K562 (cell line): Measurements from ENCODE around the gene BDH1. TPM values are rescaled to one million over a fixed set of nuclear protein-coding genes. Genes with fewer than 3 reads are reported as not detected.

Source experiments
- CREM ChIP-seq: IDR thresholded peaks from 2 replicates; pipeline ENCODE4 v1.6.1; 2014; ENCODE audit warnings: antibody characterized with exemption, low read depth
- LARP7 ChIP-seq: fragments of 450-650 bp; IDR thresholded peaks from 2 replicates; pipeline ENCODE4 v1.6.1; 2016
- LCOR ChIP-seq: sonication (generic); formaldehyde crosslinking; IDR thresholded peaks from 2 replicates; pipeline ENCODE4 v1.8.0; 2022; ENCODE audit warnings: mild to moderate bottlenecking, missing genetic modification reagents
- MITF ChIP-seq: IDR thresholded peaks from 2 replicates; pipeline ENCODE4 v1.6.1; 2014; ENCODE audit warnings: antibody characterized with exemption
- SMAD4 ChIP-seq: fragments of 250-450 bp; sonication (Bioruptor Pico); conservative IDR thresholded peaks from 2 replicates; pipeline ENCODE4 v1.8.0; 2021; ENCODE audit warnings: inconsistent platforms, mild to moderate bottlenecking, moderate library complexity
- STAG1 ChIP-seq: sonication (generic); formaldehyde crosslinking; IDR thresholded peaks from 2 replicates; pipeline ENCODE4 v1.5.0; 2020; ENCODE audit warnings: missing genetic modification reagents, borderline replicate concordance
- TAL1 ChIP-seq: fragments of 450-650 bp; IDR thresholded peaks from 2 replicates; pipeline ENCODE4 v1.6.1; 2016; ENCODE audit warnings: mild to moderate bottlenecking
- TFAP4 ChIP-seq: sonication (generic); formaldehyde crosslinking; IDR thresholded peaks from 2 replicates; pipeline ENCODE4 v1.8.0; 2022; ENCODE audit warnings: missing genetic modification reagents, mild to moderate bottlenecking, moderate library complexity, borderline replicate concordance
- ZFP30 ChIP-seq: fragments of 250-450 bp; sonication (Bioruptor Pico); IDR thresholded peaks from 2 replicates; pipeline ENCODE4 v1.8.0; 2022; ENCODE audit warnings: moderate library complexity, mild to moderate bottlenecking, inconsistent platforms, borderline replicate concordance
- ZNF316 ChIP-seq: fragments of 450-650 bp; IDR thresholded peaks from 2 replicates; pipeline ENCODE4 v1.6.1; 2016
- ZNF436 ChIP-seq: fragments of 250-450, 450-650 bp; sonication (Bioruptor Pico); formaldehyde crosslinking; IDR thresholded peaks from 2 replicates; pipeline ENCODE4 v1.7.0; 2020; ENCODE audit warnings: mild to moderate bottlenecking
- polyA plus RNA-seq, 8 experiments: library from polyadenylated mRNA; depleted of rRNA in 4 of 8; stranded (reverse) in 5 of 8; unstranded in 3 of 8; fragments of >200 nt; fragmentation: Nextera tagmentation in 2 of 8; fragmentation: Illumina TruSeq in 1 of 8; extraction: Ambion mirVana in 2 of 8; extraction: Trizol in 1 of 8; gene quantifications; 2 replicates each; pipeline versions ENCODE4 v1.2.1 to v1.2.3, GENCODE V29; 2011 to 2014; ENCODE audit warnings: inconsistent platforms in 1 of 8, missing spikeins in 1 of 8
- total RNA-seq, 7 experiments: library from RNA; depleted of rRNA in 6 of 7; stranded (reverse); fragments of >200 nt in 6 of 7; fragmentation: Illumina TruSeq in 2 of 7; extraction: Trizol in 2 of 7; gene quantifications; 2 replicates each; pipeline versions ENCODE4 v1.2.1 to v1.2.3, GENCODE V29; 2011 to 2021; ENCODE audit warnings: low replicate concordance in 1 of 7
- TF ChIP-seq, protein P1 (sequence below), 3 experiments: fragments of 200-800 bp in 1 of 3; fragments of 250-450 bp in 1 of 3; fragments of 450-650 bp in 1 of 3; sonication (Bioruptor Pico) in 1 of 3; sonication (Bioruptor generic) in 1 of 3; formaldehyde crosslinking in 1 of 3; IDR thresholded peaks; 2 replicates each; pipeline versions ENCODE4 v1.6.1 to v1.8.0; 2016 to 2022; ENCODE audit warnings: mild to moderate bottlenecking in 2 of 3, missing genetic modification characterization in 2 of 3, missing compliant biosample characterization in 1 of 3, moderate library complexity in 1 of 3
- TF ChIP-seq, protein P2 (sequence below), 2 experiments: fragments of 450-650 bp; IDR thresholded peaks; 2 replicates each; pipeline ENCODE4 v1.6.1; 2018; ENCODE audit warnings: mild to moderate bottlenecking in 2 of 2, low read depth in 1 of 2; ENCODE audit not compliant: partially characterized antibody in 2 of 2

BDH1 gene
- total and polyA plus RNA-seq, 9 of the 15 experiments (the other 6 are each of a cell fraction or from before 2014, with no cell fraction given): 0.07 to 0.89 (median 0.12) TPM; not detected in 3

DNA sequence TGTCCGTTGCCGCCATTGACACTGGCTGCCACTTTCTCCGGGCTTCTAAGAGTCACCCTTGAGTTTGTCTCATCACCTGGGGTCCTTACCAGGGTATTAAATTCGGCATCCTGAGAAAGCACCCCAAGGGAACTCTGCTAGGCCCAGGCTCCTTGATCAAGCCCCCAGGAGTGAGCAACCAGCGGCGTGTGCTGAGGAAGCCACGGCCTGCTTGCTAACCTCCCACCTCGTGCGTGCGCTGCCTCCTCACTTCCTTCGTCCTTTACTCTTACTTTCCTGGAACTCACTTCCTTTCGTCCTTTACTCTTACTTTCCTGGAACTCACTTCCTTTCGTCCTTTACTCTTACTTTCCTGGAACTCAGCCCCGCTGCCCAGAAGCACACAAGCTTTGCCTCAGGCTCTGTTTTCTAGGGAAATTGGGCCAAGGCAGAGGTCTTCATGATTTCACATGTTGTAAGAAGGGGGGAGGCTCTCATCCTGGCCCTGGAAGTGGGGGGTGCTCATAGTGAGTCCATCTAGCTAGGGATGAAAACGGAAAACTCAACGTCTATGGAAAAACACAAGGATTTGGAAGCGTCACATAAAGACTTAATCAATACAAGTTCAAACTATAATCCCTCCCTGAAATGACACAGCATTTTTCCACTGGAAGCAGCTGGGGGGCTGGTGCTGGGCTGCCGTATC, 36.7 kb upstream of the BDH1 start (continued):
- TF ChIP-seq LCOR (CRISPR knock-in tag) (peak; percentile 36; the same call in 1 of the 2 replicates), ZFP30 (CRISPR knock-in tag) (no peak), SMAD4 (CRISPR knock-in tag) (peak; percentile 88), LARP7 (no peak), STAG1 (CRISPR knock-in tag) (no peak), CREM (no peak), ZNF436 (CRISPR knock-in tag) (no peak), ZNF316 (peak; percentile 96), TAL1 (peak; percentile 41; the same call in 1 of the 2 replicates), TFAP4 (CRISPR knock-in tag) (peak; percentile 87), MITF (no peak)
- TF ChIP-seq, protein P1, sequence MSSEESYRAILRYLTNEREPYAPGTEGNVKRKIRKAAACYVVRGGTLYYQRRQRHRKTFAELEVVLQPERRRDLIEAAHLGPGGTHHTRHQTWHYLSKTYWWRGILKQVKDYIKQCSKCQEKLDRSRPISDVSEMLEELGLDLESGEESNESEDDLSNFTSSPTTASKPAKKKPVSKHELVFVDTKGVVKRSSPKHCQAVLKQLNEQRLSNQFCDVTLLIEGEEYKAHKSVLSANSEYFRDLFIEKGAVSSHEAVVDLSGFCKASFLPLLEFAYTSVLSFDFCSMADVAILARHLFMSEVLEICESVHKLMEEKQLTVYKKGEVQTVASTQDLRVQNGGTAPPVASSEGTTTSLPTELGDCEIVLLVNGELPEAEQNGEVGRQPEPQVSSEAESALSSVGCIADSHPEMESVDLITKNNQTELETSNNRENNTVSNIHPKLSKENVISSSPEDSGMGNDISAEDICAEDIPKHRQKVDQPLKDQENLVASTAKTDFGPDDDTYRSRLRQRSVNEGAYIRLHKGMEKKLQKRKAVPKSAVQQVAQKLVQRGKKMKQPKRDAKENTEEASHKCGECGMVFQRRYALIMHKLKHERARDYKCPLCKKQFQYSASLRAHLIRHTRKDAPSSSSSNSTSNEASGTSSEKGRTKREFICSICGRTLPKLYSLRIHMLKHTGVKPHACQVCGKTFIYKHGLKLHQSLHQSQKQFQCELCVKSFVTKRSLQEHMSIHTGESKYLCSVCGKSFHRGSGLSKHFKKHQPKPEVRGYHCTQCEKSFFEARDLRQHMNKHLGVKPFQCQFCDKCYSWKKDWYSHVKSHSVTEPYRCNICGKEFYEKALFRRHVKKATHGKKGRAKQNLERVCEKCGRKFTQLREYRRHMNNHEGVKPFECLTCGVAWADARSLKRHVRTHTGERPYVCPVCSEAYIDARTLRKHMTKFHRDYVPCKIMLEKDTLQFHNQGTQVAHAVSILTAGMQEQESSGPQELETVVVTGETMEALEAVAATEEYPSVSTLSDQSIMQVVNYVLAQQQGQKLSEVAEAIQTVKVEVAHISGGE (CRISPR knock-in tag; IDR thresholded peaks at IDR 0.05): peak in 1 of 3 experiments; percentile 49; a peak in 1 of 6 replicates
- TF ChIP-seq, protein P2, sequence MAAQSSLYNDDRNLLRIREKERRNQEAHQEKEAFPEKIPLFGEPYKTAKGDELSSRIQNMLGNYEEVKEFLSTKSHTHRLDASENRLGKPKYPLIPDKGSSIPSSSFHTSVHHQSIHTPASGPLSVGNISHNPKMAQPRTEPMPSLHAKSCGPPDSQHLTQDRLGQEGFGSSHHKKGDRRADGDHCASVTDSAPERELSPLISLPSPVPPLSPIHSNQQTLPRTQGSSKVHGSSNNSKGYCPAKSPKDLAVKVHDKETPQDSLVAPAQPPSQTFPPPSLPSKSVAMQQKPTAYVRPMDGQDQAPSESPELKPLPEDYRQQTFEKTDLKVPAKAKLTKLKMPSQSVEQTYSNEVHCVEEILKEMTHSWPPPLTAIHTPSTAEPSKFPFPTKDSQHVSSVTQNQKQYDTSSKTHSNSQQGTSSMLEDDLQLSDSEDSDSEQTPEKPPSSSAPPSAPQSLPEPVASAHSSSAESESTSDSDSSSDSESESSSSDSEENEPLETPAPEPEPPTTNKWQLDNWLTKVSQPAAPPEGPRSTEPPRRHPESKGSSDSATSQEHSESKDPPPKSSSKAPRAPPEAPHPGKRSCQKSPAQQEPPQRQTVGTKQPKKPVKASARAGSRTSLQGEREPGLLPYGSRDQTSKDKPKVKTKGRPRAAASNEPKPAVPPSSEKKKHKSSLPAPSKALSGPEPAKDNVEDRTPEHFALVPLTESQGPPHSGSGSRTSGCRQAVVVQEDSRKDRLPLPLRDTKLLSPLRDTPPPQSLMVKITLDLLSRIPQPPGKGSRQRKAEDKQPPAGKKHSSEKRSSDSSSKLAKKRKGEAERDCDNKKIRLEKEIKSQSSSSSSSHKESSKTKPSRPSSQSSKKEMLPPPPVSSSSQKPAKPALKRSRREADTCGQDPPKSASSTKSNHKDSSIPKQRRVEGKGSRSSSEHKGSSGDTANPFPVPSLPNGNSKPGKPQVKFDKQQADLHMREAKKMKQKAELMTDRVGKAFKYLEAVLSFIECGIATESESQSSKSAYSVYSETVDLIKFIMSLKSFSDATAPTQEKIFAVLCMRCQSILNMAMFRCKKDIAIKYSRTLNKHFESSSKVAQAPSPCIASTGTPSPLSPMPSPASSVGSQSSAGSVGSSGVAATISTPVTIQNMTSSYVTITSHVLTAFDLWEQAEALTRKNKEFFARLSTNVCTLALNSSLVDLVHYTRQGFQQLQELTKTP (IDR thresholded peaks at IDR 0.05; ENCODE audit: low read depth in 1 of 2, partially characterized antibody in 2 of 2): peak in 1 of 2 experiments; percentile 51
